ENCODE data around the gene MAD1L1. TPM values are rescaled to one million over a fixed set of nuclear protein-coding genes. Genes with fewer than 3 reads are reported as not detected.
"Not testable (repeated sequence)": the region's sequence is repeated elsewhere in the genome, so short reads cannot be mapped to it uniquely, and the experiment has no call there.

The MAD1L1 gene
- total and polyA plus RNA-seq, 2 donors (not counting 1 experiment from before 2014, with no cell fraction given): 9.8 to 29.4 TPM

GRCh38 chr7:1970895-1971294 lies 261.9 kb downstream of the MAD1L1 start:
- DNase-seq (ENCODE audit: low read depth in 2 of 2): no peak
- Histone ChIP-seq H3K4me1 (ENCODE audit: control insufficient read depth, extremely low read depth, insufficient read depth, low read length) (no peaks in the 10 kb centered on the region), H2AFZ (ENCODE audit: low read length) (no peak overlapping the region), H4K20me1 (ENCODE audit: control insufficient read depth, extremely low read depth, insufficient read depth, low read length) (no peaks in the 10 kb centered on the region), H3K79me2 (ENCODE audit: control insufficient read depth, insufficient read depth, low read length) (no peaks in the 10 kb centered on the region), H3K4me3 (replicated peaks in 1 of 4; ENCODE audit: control extremely low read depth in 1 of 4, insufficient read depth in 1 of 4, low read depth in 3 of 4, low read length in 4 of 4) (no peak overlapping the region), H3K9ac (ENCODE audit: insufficient read depth, low read length) (no peak overlapping the region), H3K27ac (ENCODE audit: insufficient read depth, low read length) (no peak overlapping the region), H3K4me2 (ENCODE audit: extremely low read depth, insufficient read depth, low read length) (no peak overlapping the region), H3K9me3 (ENCODE audit: control insufficient read depth, insufficient read depth, low read depth, low read length) (no peaks in the 10 kb centered on the region), H3K27me3 (ENCODE audit: control insufficient read depth, insufficient read depth, low read length) (no peaks in the 10 kb centered on the region), H3K36me3 (ENCODE audit: control insufficient read depth, insufficient read depth, low read length) (peaks cover 4% of the 10 kb centered on the region)
- TF ChIP-seq EZH2 (IDR thresholded peaks at IDR 0.05; ENCODE audit: low read length, missing control alignments): no peak
- no peak for TF ChIP-seq CTCF (conservative IDR thresholded peaks at IDR 0.05 in 1 of 2, IDR thresholded peaks at IDR 0.05 in 1 of 2; ENCODE audit: low read depth in 1 of 2, low read length in 2 of 2)

- H3K4me1 ChIP-seq (ENCODE audit: control insufficient read depth, extremely low read depth, insufficient read depth, low read length); H3K27me3 ChIP-seq (ENCODE audit: control insufficient read depth, insufficient read depth, low read length); DNase-seq (ENCODE audit: low read depth in 2 of 2); H3K4me2 ChIP-seq (ENCODE audit: extremely low read depth, insufficient read depth, low read length); H3K27ac ChIP-seq (ENCODE audit: insufficient read depth, low read length); H2AFZ ChIP-seq (ENCODE audit: low read length); H3K79me2 ChIP-seq (ENCODE audit: control insufficient read depth, insufficient read depth, low read length); H4K20me1 ChIP-seq (ENCODE audit: control insufficient read depth, extremely low read depth, insufficient read depth, low read length); H3K36me3 ChIP-seq (ENCODE audit: control insufficient read depth, insufficient read depth, low read length); H3K9ac ChIP-seq (ENCODE audit: insufficient read depth, low read length); H3K9me3 ChIP-seq (ENCODE audit: control insufficient read depth, insufficient read depth, low read depth, low read length); H3K4me3 ChIP-seq (replicated peaks in 1 of 4; ENCODE audit: control extremely low read depth in 1 of 4, insufficient read depth in 1 of 4, low read depth in 3 of 4, low read length in 4 of 4): not testable (repeated sequence)
These were observed 262.5 kb downstream of the MAD1L1 start for GRCh38 chr7:1970285-1970660.

- DNase-seq (ENCODE audit: low read depth in 2 of 2): no peak
- no peaks in the 10 kb centered on the region for H3K79me2 ChIP-seq (ENCODE audit: control insufficient read depth, insufficient read depth, low read length)
- no peak overlapping the region for H3K4me2 ChIP-seq (ENCODE audit: extremely low read depth, insufficient read depth, low read length)
- no peaks in the 10 kb centered on the region for H3K27me3 ChIP-seq (ENCODE audit: control insufficient read depth, insufficient read depth, low read length)
- H3K27ac ChIP-seq (ENCODE audit: insufficient read depth, low read length): no peak overlapping the region
- H2AFZ ChIP-seq (ENCODE audit: low read length): no peak overlapping the region
- H4K20me1 ChIP-seq (ENCODE audit: control insufficient read depth, extremely low read depth, insufficient read depth, low read length): no peaks in the 10 kb centered on the region
- no peak overlapping the region for H3K4me3 ChIP-seq (replicated peaks in 1 of 4; ENCODE audit: control extremely low read depth in 1 of 4, insufficient read depth in 1 of 4, low read depth in 3 of 4, low read length in 4 of 4)
- no peak overlapping the region for H3K9ac ChIP-seq (ENCODE audit: insufficient read depth, low read length)
- no peaks in the 10 kb centered on the region for H3K9me3 ChIP-seq (ENCODE audit: control insufficient read depth, insufficient read depth, low read depth, low read length)
- H3K4me1 ChIP-seq (ENCODE audit: control insufficient read depth, extremely low read depth, insufficient read depth, low read length): no peaks in the 10 kb centered on the region
- TF ChIP-seq CTCF (conservative IDR thresholded peaks at IDR 0.05 in 1 of 2, IDR thresholded peaks at IDR 0.05 in 1 of 2; ENCODE audit: low read depth in 1 of 2, low read length in 2 of 2): no peak
- H3K36me3 ChIP-seq (ENCODE audit: control insufficient read depth, insufficient read depth, low read length): peaks cover 4% of the 10 kb centered on the region
These were observed 263.1 kb downstream of the MAD1L1 start for GRCh38 chr7:1969459-1970284.

Data from fibroblast of lung (primary cell).